Activated CD8-positive, alpha-beta memory T cell treated with anti-CD3 and anti-CD28 coated beads, Interleukin-2, amount 10 ng/mL, durations not matched to agents 7 days and 5 days (primary cell): ENCODE measurements around the gene CEP112. TPM values are rescaled to one million over a fixed set of nuclear protein-coding genes. Genes with fewer than 3 reads are reported as not detected.

Experiments used
- ATAC-seq: fragments of 150-1000 bp; cut with Tn5 transposase; one replicate; pipeline ENCODE4 v1.10.0; 2021; ENCODE audit warnings: moderate library complexity
- CTCF ChIA-PET: fragments of 350-600 bp; sonication (Branson Sonifier 250); formaldehyde crosslinking; loops from one replicate; lab custom pipeline; 2021; ENCODE audit warnings: antibody characterized with exemption; lab: Charles Lee
- DNase-seq: peaks from one replicate; pipeline ENCODE4 v3.0.0-alpha.2; 2020
- H3K27ac Mint-ChIP-seq: one replicate; pipeline ENCODE4 v1.8.0; 2021; ENCODE audit warnings: mild to moderate bottlenecking, mixed read lengths
- H3K27me3 Mint-ChIP-seq: one replicate; pipeline ENCODE4 v1.8.0; 2021; ENCODE audit warnings: mixed read lengths
- H3K36me3 Mint-ChIP-seq: one replicate; pipeline ENCODE4 v1.8.0; 2021; ENCODE audit warnings: mild to moderate bottlenecking, mixed read lengths
- H3K4me1 Mint-ChIP-seq: one replicate; pipeline ENCODE4 v1.8.0; 2021; ENCODE audit warnings: mixed read lengths
- H3K4me3 Mint-ChIP-seq: one replicate; pipeline ENCODE4 v1.8.0; 2021; ENCODE audit warnings: mild to moderate bottlenecking, moderate library complexity, mixed read lengths
- H3K9me3 Mint-ChIP-seq: one replicate; pipeline ENCODE4 v1.8.0; 2022; ENCODE audit warnings: low read depth, mixed read lengths
- total RNA-seq, 2 experiments: library from RNA; stranded (reverse); gene quantifications; one replicate each; pipeline ENCODE4 v1.2.3, GENCODE V29; 2021

CEP112 gene
- total RNA-seq, 2 experiments from 2014 or later: 3.1 to 5.0 TPM

DNA sequence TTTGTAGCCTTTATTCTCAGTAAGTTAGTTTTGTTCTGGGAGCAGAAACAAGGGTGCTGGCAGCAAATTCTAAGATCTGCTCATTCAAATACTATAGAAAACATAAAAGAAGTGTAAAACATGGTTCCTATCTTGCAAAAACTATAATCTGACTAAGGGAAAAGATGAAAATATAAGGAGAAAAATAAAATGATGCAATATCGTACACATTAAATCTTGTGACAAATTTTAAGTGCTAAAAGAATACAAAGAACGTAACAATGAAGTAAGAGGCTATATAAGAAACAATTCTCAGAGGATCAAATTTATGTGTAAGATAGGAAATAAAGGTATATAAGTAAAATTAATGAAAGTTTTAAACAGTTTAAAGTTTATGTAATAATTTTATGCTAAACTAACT, 224.6 kb downstream of the CEP112 start:
- ATAC-seq (no peak), DNase-seq (no peak)
- Mint-ChIP-seq H3K9me3 (peaks cover 2% of the 10 kb centered on the region), H3K4me3 (no peak overlapping the region), H3K4me1 (no peaks in the 10 kb centered on the region), H3K36me3 (no peaks in the 10 kb centered on the region), H3K27ac (no peak overlapping the region), H3K27me3 (no peaks in the 10 kb centered on the region)
- CTCF ChIA-PET: no interaction called here

DNA sequence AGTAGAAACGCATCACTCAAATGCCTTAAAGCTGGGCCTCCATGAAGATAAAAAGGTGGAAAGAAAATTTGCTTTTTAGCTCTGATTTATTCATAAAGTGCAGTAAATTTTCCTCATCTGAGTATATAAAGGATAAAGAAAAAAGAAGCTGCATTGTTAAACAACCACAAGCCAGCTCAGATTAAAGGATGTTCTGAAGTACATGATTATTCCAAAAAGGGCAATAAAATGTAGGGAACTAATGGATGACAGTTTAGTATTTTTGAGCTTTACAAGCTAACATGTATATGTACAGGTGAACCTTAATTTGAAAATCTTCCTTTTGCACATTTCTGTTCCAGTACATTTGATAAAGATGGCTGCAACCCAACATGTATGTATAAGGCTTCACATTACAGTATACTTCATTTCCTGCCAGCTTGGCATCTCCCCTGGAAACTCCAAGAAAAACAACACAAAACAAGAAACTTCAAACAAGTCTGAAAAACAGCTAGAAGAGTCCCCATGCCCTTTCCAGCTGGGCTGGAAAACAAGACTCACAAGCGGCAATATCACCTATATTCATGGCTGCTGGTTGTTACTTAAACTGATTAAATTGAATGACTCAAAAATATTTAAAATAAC, 225.7 kb downstream of the CEP112 start:
- CTCF ChIA-PET: interaction anchor here (0.6 kb wide), 1 partner anchor 1546 kb away, joined by 3 read pairs; no protein-coding TSS in a partner anchor
- DNase-seq (no peak), ATAC-seq (no peak)
- no peaks in the 10 kb centered on the region for H3K9me3 Mint-ChIP-seq
- H3K4me3 Mint-ChIP-seq: no peak overlapping the region
- H3K27ac Mint-ChIP-seq: no peak overlapping the region
- H3K36me3 Mint-ChIP-seq: no peaks in the 10 kb centered on the region
- H3K4me1 Mint-ChIP-seq: no peaks in the 10 kb centered on the region
- H3K27me3 Mint-ChIP-seq: no peaks in the 10 kb centered on the region

GRCh38 chr17:65963179-65963578, 228.8 kb downstream of the CEP112 start:
- Mint-ChIP-seq H3K36me3 (no peaks in the 10 kb centered on the region), H3K4me3 (no peak overlapping the region), H3K4me1 (no peaks in the 10 kb centered on the region), H3K27ac (no peak overlapping the region), H3K27me3 (no peaks in the 10 kb centered on the region), H3K9me3 (no peaks in the 10 kb centered on the region)
- DNase-seq (no peak), ATAC-seq (no peak)
- CTCF ChIA-PET: no interaction called here

DNA sequence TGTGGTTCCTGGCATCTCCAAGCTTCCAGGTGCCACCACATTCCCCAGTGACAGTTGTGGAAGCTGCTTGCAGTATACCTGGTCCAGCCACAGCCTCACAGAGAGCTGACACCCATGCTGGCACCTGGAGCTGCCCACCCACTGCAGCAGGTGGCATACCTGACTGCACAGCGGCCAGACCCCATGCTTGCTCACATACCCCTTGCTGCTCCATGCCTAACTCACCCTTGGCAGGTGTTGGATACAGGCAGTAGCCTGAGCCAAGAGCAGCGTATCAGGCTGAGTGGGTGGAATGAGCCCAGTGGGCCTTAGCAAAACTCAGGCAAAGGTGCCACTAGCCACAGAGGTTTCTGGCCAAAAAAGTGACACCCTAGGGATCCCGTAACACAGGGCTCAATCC, 232.3 kb downstream of the CEP112 start:
- Mint-ChIP-seq H3K27me3 (no peaks in the 10 kb centered on the region), H3K4me3 (no peak overlapping the region), H3K4me1 (no peaks in the 10 kb centered on the region), H3K27ac (no peak overlapping the region), H3K36me3 (no peaks in the 10 kb centered on the region), H3K9me3 (no peaks in the 10 kb centered on the region)
- DNase-seq: no peak
- CTCF ChIA-PET: no interaction called here
- no peak for ATAC-seq

GRCh38 chr17:65956814-65957213, 235.1 kb downstream of the CEP112 start:
- Mint-ChIP-seq H3K27ac (no peak overlapping the region), H3K36me3 (no peaks in the 10 kb centered on the region), H3K4me1 (no peaks in the 10 kb centered on the region), H3K4me3 (no peak overlapping the region), H3K9me3 (no peaks in the 10 kb centered on the region), H3K27me3 (no peaks in the 10 kb centered on the region)
- CTCF ChIA-PET: no interaction called here
- DNase-seq: no peak
- ATAC-seq: no peak

DNA sequence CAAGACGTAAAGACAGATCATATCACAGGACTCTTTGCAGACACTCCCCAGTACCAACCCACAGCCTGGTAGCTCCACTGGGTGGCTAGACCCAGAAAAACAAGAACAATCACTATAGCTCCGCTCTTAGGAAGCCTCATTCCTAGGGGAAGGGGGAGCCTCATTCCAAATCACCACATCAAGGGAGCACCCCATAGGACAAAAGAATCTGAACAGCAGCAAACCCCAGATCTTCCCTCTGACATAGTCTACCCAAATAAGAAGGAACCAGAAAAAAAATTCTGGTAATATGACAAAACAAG, 237.8 kb downstream of the CEP112 start:
- CTCF ChIA-PET: no interaction called here
- Mint-ChIP-seq H3K4me1 (no peaks in the 10 kb centered on the region), H3K27me3 (no peaks in the 10 kb centered on the region), H3K9me3 (no peaks in the 10 kb centered on the region), H3K27ac (no peak overlapping the region), H3K36me3 (no peaks in the 10 kb centered on the region), H3K4me3 (no peak overlapping the region)
- no peak for ATAC-seq
- no peak for DNase-seq

- DNase-seq (no peak), ATAC-seq (no peak)
- no peaks in the 10 kb centered on the region for H3K4me1 Mint-ChIP-seq
- no peak overlapping the region for H3K4me3 Mint-ChIP-seq
- no peak overlapping the region for H3K27ac Mint-ChIP-seq
- H3K36me3 Mint-ChIP-seq: no peaks in the 10 kb centered on the region
- CTCF ChIA-PET: no interaction called here
- no peaks in the 10 kb centered on the region for H3K27me3 Mint-ChIP-seq
- H3K9me3 Mint-ChIP-seq: no peaks in the 10 kb centered on the region
Observed at GRCh38 chr17:65953316-65954147, 238.4 kb downstream of the CEP112 start.

DNA sequence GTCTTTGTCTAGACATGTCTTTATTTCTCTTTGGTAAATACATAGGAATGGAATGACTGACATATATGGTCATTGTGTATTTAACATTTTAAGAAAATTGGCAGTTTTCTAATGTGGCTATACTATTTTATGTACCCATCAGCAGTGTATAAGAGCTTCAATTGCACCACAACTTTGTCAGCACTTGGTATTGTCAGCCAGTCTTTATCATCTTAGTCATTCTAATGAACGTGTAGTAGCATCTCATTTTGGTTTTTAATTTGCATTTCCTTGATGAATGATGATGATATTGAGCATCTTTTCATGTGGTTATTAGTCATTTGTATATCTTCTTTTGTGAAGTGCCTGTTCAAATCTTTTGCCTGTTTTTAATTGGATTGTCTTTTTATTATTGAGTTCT, 239.3 kb downstream of the CEP112 start:
- H3K27me3 Mint-ChIP-seq: no peaks in the 10 kb centered on the region
- no peaks in the 10 kb centered on the region for H3K4me1 Mint-ChIP-seq
- H3K27ac Mint-ChIP-seq: no peak overlapping the region
- H3K4me3 Mint-ChIP-seq: no peak overlapping the region
- CTCF ChIA-PET: no interaction called here
- H3K9me3 Mint-ChIP-seq: no peaks in the 10 kb centered on the region
- ATAC-seq (no peak), DNase-seq (no peak)
- H3K36me3 Mint-ChIP-seq: no peaks in the 10 kb centered on the region

DNA sequence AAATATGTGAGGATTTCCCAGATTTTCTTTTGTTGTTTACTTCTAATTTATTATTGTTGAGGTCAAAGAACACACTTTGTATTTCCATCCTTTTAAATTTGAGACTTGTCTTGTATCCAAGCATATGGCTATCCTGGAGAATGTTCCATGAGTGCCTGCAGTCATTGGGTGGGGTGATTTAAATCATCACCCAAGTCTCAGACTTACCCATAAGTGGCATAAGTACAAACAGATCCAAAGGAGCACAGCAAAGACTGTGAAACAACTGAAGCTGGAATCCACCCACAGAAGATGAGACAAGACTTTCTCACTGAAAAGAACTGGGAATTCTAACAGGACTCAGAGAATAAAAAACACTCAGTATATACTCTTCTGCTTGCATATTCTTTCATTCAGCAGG, 239.9 kb downstream of the CEP112 start:
- no peaks in the 10 kb centered on the region for H3K9me3 Mint-ChIP-seq
- ATAC-seq (no peak), DNase-seq (no peak)
- CTCF ChIA-PET: no interaction called here
- H3K4me1 Mint-ChIP-seq: no peaks in the 10 kb centered on the region
- H3K27ac Mint-ChIP-seq: no peak overlapping the region
- H3K27me3 Mint-ChIP-seq: no peaks in the 10 kb centered on the region
- no peaks in the 10 kb centered on the region for H3K36me3 Mint-ChIP-seq
- no peak overlapping the region for H3K4me3 Mint-ChIP-seq

GRCh38 chr17:65947831-65948230, 244.1 kb downstream of the CEP112 start:
- no peaks in the 10 kb centered on the region for H3K9me3 Mint-ChIP-seq
- DNase-seq: no peak
- ATAC-seq: no peak
- CTCF ChIA-PET: no interaction called here
- H3K36me3 Mint-ChIP-seq: no peaks in the 10 kb centered on the region
- no peak overlapping the region for H3K27ac Mint-ChIP-seq
- no peaks in the 10 kb centered on the region for H3K27me3 Mint-ChIP-seq
- H3K4me3 Mint-ChIP-seq: no peak overlapping the region
- no peaks in the 10 kb centered on the region for H3K4me1 Mint-ChIP-seq

- CTCF ChIA-PET: no interaction called here
- no peaks in the 10 kb centered on the region for H3K9me3 Mint-ChIP-seq
- no peak overlapping the region for H3K4me3 Mint-ChIP-seq
Observed at GRCh38 chr17:65942592-65942991, 249.3 kb downstream of the CEP112 start.

DNA sequence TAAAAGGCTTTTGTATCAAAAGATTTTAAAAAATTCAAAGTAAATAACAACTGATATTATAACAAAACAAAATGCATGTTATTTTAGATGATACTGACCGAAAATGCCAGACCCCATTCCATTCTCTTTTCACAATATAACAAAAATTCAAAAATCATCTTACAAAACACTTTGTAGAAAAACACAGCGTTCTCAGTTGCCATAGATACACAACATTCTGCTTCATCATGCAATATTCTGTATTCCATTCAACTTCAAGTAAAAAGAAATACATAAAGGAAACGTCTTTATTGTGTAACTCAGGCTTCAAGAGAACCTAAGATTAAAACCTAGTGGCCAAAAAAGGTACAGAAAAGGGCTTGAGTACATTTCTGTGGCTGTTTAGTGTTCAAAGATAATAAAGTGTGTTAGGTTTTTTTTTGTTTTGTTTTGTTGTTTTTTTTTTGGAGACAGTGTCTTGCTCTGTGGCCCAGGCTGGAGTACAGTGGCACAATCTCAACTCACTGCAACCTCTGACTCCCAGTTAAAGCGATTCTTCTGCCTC, 250.5 kb downstream of the CEP112 start:
- no peaks in the 10 kb centered on the region for H3K36me3 Mint-ChIP-seq
- ATAC-seq (no peak), DNase-seq (no peak)
- no peak overlapping the region for H3K4me3 Mint-ChIP-seq
- no peaks in the 10 kb centered on the region for H3K4me1 Mint-ChIP-seq
- no peaks in the 10 kb centered on the region for H3K9me3 Mint-ChIP-seq
- H3K27ac Mint-ChIP-seq: no peak overlapping the region
- CTCF ChIA-PET: no interaction called here
- H3K27me3 Mint-ChIP-seq: no peaks in the 10 kb centered on the region

More at GRCh38 chr17:65942592-65942991, 249.3 kb downstream of the CEP112 start:
- Mint-ChIP-seq H3K4me1 (no peaks in the 10 kb centered on the region), H3K27ac (no peak overlapping the region), H3K27me3 (no peaks in the 10 kb centered on the region), H3K36me3 (no peaks in the 10 kb centered on the region)
- DNase-seq (no peak), ATAC-seq (no peak)

- peaks cover 4% of the 10 kb centered on the region for H3K27me3 Mint-ChIP-seq
- no peaks in the 10 kb centered on the region for H3K4me1 Mint-ChIP-seq
- H3K9me3 Mint-ChIP-seq: peaks cover 8% of the 10 kb centered on the region
- peaks cover 4% of the 10 kb centered on the region for H3K36me3 Mint-ChIP-seq
- CTCF ChIA-PET: no interaction called here
- H3K27ac Mint-ChIP-seq: no peak overlapping the region
- no peak overlapping the region for H3K4me3 Mint-ChIP-seq
- ATAC-seq (no peak), DNase-seq (no peak)
Observed at GRCh38 chr17:65936013-65936412, 255.9 kb downstream of the CEP112 start.

DNA sequence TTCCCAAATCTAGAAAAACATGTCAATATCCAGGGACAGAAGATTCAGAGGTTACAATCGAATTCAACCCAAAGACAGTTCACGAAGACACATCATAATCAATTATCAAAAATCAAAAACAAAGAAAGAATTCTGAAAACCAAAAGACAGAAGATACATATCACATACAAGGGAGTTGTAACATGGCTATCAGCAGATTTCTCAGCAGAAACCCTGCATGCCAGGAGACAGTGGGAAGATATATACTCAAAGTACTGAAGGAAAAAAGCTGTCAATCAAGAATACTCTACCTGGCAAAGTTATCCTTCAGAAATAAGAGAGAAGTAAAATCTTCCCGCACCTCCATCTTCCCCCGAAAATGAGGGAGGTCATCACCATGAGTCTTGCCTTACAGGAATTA, 258.6 kb downstream of the CEP112 start:
- CTCF ChIA-PET: no interaction called here
- Mint-ChIP-seq H3K27ac (no peak overlapping the region), H3K4me3 (no peak overlapping the region), H3K36me3 (peaks cover 4% of the 10 kb centered on the region), H3K27me3 (peaks cover 4% of the 10 kb centered on the region), H3K4me1 (no peaks in the 10 kb centered on the region), H3K9me3 (peaks cover 8% of the 10 kb centered on the region)
- DNase-seq (no peak), ATAC-seq (no peak)
